GM12801 (cell line): Measurements from ENCODE around the gene GALNT13.

Source experiments
- CTCF ChIP-seq: IDR thresholded peaks from one replicate; pipeline ENCODE4 v1.5.1; 2011; ENCODE audit warnings: control low read depth; ENCODE audit not compliant: insufficient read length; ENCODE audit errors: extremely low read depth

The GALNT13 gene

DNA sequence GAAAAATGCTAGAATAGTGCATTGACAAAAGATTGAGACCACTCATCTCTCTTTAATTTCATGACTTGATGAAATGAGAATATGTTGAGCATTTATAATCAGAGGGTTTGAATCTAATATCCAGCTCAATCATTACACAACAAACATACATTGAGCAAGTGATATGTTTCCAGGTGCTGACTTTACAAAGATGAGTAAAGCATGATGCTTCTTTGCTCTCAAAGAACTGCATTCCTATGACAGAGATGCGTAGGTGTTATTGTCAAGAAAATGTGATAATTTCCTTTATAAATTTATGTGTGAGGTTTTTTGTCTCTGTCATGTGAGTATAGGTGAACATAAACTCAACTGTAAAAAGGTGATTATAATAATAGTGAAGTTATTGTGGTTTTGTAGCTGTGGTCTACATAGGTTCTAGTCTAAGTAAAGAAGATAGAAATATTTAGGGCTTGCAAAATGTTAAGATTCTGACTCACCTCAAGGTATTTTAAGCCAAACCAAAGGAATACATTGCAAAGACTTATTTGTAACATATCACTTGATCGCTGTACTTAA lies 389.8 kb downstream of the GALNT13 start:
- TF ChIP-seq CTCF, result no peak

GRCh38 chr2:154263206-154263605 lies 391.5 kb downstream of the GALNT13 start:
- no peak for TF ChIP-seq CTCF

- TF ChIP-seq CTCF, result no peak
Measured at GRCh38 chr2:154264024-154264423, 392.3 kb downstream of the GALNT13 start.

DNA sequence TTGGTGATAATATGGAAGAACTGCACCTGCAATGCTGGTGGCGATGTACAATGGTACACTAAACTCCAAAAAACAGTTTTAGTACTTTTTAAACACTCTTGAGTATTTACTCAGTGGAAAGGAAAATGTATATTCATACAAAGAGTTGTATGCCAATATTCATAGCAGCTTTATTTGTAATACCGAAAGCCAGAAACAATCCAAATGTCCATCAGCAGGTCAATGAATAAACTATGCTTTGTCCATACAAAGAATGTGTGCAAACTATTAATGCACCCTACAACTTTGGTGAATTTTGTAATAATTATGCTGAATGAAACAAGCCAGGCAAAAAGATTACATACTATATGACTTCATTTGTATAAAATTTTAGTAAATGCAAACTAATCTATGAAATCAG lies 396.3 kb downstream of the GALNT13 start:
- no peak for TF ChIP-seq CTCF

DNA sequence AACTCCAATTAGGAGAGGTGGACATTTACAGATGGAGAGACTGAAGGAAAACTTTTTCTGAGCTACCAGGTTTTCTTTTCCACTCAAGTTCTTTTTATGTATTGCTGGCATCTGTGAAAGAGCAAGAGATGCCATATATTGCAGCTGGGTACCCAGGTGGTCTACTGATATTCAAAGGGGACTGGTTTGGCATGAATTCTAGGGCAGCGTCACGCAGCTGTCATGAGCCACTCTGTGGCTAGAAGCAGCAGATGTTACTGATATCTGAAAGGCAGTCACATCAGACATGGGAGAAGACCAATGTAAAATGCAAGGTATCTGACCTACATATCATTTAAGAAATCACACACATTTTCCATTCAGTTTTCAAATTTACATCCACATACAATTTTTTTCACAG lies 408.8 kb downstream of the GALNT13 start:
- TF ChIP-seq CTCF, result no peak

- TF ChIP-seq CTCF, result no peak
Measured at GRCh38 chr2:154289870-154290269, 418.1 kb downstream of the GALNT13 start.

- TF ChIP-seq CTCF, result no peak
Measured at GRCh38 chr2:154291511-154291910, 419.8 kb downstream of the GALNT13 start.
